Stimulated activated naive CD4-positive, alpha-beta T cell treated with Interleukin-2 at 50 U/mL for 16 hours (primary cell): ENCODE measurements around the gene RAB23.
"Not testable (repeated sequence)": the region's sequence is repeated elsewhere in the genome, so short reads cannot be mapped to it uniquely, and the experiment has no call there.

ENCODE experiments used
- DNase-seq: peaks from one replicate; lab custom pipeline; 2025; lab: John Stamatoyannopoulos, UW

The RAB23 gene

DNA sequence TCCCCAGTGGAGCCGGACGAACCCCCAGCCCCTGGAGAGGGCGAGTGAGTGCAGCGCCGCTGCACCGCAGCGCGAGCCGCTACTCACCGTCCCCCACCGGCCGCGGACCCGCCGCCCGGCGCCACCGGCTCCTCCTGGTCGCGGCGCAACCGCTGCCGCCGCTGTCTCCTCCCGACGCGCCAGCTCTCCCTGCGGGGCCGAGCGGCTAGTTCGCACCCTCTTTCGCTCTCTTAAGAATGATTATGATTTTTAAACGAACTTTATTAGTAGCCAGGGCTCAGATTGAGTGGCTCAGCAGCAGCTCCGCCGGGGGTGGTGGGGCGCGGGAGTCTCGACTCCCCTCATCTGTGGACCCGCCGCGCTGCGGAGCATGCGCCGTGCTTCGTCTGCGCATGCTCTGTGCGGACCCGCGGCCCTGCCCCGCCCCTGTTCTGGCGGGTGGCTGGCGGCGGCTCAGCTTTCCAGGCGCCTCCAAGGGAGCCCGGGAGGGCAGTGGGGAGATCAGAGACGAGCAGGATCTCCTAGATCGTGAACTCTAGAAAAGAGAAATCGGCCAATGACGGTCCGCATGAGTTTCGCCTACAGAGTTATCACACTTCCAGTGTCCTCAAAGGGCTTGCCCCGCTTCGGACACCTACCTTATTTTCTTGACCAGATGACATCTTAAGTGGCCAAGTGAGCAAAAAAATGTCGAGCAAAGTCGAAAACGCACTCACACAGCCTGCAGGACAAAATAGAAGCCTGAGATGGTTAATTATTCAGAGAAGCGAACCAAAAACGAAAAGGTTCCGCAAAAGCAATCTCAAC lies at the start of gene RAB23:
Gene RAB23, minus strand, starts transcription at position 372 of the 807 bp plus-strand sequence. CDS start 11,927 bp downstream, outside the sequence.
- DNase-seq, result peak; percentile 70

DNA sequence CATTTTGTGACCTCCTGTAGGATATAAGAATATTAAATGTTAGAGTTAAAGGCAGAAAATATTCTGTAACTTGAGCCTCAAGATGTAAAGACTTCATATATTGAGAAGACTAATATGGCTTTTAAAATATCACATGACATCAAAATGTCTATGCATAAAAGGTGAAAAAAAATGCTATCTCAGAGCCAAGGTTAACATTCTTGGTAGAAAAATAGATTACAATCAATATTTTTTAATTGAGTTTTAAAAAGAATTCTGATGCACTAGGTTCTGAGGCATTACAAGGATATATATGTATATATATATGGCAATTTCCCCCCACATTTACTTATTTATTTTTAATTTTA lies 46.2 kb upstream of the RAB23 start:
- DNase-seq, result no peak

DNA sequence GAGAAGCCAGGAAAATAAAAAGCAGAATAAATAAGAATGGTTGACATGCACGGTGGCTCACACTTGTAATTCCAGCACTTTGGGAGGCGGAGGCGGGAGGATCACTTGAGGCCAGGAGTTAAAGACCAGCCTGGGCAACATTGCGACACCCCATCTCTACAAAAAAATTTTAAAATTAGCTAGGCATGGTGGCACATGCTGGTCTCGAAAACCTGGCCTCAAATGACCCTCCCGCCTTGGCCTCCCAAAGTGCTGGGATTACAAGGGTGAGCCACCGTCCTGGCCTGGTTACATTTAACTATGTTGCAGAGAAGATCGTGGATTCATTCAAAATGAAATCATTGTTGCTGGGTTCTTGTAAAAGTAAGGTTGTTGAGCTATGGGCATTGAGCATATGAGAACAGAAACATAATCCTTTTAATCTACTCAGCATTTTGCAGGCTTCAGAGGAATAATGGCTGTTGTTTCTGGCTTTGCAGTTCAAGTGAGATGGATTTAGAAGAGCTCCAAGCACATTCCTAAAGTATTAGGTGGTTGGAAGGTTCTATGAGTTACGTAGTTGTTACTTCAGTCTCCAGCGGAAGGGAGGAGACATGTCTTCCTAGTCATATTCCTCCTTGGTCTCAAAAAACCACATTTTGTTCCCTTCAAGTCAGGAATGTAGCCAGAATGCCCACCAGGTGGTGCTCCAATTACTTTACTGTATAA lies 45.6 kb upstream of the RAB23 start:
- peak; percentile 4 for DNase-seq

DNA sequence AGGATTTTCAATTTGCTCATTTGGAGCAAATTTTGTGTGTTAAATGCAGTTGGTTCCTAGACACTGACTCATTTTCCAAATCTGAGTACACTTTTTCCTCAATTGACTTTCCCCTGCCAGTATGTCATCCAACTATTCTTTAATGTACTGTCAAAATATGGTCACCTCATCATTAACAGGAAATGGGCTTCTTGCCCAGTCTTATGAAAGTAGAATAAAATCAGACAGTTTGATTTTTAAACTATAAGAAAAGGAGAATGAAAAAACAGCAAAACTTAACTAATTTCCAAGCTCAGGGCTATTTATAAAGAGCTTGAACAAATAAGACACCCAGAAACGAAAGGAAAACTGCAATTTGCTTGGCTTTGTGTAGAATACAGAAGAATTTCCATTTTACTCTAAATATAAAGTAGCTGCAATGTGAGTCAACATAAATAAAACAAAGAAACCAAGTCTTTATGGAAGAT lies 43.7 kb upstream of the RAB23 start:
- no peak for DNase-seq

DNA sequence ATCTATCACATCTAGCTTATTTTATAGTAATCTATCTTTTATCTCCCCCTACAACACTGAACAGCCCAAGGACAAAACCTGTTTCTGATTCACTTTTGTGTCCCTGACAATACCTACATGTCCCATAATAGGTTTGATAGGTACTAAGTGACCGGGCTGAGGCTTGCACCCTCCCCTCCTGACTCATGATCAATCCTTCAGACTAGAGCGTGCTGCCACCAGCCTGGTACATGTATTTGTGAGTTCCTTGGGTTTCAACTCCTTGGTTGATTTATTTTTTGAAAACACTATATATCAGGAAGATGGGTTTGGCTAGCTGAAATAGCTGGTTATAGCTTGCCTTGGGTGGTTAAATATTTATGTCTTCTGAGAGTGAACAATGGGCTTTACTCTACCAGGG lies 41.6 kb upstream of the RAB23 start:
- DNase-seq, result no peak

DNA sequence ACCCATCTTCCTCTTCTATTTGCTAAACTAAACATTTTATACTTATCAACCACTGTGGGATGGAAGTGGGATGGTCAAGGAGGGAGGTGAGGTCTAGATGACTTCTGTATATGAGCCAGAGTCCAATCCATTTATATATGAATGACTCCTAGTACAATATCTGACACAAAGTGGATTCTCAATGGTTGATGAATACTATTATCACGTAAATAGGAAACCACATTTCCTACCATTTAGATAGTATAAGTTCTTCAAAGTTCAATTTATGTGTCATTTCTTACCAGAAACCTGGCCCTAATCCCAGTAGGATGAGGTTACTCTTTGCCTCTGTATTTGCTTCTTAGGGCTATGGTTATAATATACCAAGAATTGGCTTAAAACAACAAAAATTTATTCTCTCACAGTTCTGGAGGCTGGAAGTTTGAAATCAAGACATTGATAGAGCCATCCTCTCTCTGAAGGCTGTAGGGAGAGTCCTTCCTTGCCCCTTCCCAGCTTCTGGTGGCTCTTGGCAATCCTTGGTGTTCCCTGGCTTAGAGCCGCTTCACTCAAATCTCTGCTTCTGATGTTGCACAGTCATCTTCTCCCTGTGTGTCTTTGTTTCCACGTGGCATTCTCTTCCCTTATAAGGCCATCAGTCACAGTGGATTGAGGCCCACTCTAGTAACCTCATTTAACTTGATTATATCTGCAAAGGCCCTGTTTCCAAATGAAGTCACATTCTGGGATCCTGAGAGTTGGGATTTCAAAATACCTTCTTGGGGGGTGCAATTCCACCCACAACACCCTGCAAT lies 41.0 kb upstream of the RAB23 start:
- DNase-seq, result no peak

DNA sequence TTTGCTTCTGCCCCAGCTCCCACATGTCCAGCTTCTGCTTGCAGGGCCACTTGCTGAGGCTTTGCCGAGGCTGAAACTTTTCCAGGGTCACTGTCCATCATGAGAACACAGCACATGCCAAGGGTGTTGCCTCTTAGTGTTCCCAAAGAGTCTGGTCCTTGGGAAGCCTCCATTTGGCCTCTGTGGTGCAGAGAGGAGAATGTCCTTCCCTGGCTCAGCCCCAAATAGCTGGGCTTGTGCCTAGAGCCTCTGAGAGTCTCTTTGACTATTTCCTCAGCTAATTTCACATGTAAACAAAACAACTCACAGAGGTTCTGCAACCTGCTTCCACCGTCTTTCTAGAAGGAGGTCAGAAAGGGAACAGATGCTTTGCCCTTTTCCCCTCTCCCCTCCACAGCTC lies 40.4 kb upstream of the RAB23 start:
- DNase-seq, result no peak

DNA sequence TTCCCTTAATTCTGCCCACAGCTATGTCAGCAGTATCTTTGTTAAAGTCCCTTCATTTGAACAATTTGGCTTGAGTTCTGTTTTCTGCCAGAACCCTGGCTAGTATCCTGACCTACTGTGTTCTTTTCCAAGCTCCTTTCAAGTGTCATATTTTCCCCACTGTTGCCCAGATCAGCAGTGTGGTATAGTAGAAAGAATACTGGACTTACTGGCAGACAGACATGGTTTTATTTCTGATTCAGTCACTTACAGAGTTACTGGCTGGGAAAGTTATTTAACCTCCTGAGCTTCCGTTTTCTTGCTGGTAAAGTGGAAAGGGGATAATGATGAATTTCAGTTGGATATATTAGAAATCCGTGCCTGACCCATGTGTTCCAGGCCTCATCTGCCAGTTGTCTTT lies 39.8 kb upstream of the RAB23 start:
- no peak for DNase-seq

DNA sequence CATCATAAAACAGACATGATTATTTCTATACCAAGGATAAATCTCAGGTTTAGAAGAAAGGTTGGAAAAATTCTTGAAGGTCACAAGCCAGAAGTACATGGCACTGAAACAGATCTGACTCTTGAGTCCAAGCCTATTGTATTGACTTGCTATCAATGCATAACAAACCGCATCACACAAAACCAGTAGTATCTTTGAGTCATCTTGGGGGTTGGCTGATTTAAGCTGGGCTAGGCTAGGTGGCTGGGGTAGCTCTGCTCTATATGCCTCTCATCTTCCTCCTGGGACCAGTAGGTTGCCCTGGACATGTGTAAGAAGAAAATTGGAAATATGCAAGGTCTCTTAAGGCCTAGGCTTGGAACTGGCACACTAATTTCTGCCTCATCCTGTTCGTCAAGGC lies 37.0 kb upstream of the RAB23 start:
- DNase-seq, result no peak

DNA sequence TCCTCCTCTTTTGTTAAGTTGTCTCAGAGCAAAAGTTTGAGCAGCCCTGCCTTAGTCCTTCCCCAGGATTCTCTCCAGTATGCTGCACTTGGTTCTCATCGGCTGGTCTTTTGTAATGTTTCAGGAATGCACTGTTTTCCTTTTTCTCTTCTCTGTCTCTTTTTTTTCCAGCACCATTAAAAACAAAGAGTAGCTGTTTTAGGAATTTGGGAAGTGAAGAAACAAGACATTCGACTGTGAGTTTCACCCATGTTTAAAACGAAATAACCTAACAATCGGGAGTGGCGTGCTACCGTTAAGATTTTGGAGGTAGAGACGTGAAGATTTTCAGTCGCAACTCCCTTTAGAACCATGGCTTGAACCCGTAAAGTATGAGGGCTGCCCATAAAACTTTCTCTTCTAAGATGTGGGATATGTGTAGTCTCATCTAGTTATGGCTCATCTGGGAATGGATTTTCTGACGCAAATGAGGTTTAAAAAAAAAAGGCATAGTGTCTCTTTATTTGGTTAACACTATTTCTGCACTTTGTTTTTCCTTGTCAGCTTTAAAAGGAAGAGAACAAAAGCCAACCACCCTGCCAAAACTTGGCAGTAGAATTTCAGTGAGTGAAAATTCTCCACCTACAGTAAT lies 35.9 kb upstream of the RAB23 start:
- no peak for DNase-seq

DNA sequence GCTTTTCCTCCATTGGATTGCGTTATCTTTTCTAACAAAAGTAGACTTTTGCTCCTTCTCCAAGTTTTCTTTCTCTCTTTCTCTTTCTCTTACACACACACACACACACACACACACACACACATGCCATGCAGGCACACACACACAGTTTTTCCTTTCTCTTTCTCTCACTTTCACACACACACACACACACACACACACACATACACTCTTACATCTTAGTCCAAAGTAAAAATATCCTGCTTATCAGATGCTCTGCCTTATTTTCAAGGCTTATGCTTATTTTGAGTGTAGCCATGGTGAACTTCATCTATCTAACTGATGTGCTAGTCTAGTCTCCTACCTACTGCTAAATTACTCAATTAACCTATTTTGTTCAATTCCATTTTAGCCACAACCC lies 34.4 kb upstream of the RAB23 start:
- no peak for DNase-seq

DNA sequence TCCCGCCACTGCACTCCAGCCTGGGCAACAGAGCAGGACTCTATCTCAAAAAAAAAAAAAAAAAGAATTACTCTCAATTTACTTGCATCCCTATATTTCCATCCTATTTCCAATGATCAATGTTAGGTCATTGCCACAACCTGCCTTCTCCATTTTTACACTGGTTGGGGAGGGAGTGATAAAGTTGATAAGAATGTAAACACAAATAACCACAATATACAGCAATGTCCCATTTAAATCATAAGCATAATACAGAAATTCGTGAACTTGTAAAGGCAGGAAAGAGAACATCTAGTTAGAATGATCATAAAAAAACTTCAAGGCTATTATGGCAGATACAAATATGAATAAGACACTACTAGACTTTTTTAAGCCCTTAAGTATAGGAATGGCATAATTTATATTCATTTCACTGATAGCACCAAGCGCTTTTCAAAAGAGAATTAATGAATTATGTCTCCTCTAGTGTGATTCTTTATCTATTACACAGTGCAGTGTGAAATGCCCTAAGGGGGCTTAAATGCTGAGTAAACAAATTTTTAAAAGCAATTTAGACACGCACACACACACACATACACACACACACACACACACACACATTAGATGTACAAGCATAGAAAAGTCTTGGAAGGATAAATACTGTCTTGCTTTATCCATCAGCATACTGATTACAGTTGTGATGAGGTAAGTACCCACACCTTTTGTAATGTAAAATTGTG lies 33.5 kb upstream of the RAB23 start:
- DNase-seq, result no peak

DNA sequence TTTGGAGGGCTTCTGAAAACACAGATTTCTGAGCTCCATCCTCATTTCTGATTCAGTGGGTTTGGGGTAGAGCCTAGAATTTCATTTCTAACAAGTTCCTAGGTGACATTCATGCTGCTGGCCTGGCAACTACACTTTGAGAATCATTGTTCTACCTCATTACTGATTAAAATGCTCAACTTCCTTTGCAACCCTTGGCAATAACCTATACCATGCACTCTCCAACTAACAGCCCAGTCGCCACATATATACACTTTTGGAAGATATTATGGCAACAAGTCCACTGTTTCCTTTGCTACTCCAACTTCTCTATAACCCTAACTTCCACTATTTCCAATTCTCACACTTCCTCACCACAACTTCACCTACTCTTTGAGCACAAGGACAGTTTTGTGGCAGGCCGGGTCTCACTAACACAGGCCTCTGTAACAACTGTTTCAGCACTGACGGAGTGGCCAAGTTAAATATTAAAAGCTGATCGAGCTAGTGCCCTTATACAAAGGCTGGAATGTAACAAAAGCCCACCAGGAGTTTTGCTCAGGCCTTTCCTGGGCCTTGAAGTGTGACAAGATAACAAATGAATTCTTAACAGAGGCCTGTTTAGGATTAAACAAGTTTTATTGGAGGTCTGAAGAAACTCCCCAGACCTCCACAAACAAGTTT lies 32.1 kb upstream of the RAB23 start:
- DNase-seq, result no peak

DNA sequence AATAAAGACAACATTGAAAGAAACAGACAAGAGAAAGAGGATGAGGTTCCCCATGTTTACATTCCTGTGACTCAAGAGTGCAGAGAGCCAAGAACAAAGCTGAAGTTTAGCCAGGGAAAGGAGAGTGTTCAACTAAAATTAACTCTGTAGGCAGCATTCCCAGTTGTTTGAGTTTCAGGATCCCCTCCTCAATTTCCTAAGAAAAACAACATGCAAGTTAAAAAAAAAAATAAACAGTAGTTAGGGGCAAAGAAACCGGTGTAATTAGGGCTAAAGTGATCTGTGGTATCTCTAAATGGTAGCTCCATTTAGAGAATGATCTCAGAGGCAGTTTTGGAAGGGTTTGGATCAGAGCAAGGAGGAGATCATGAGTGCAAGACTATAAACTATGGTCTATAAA lies 30.9 kb upstream of the RAB23 start:
- no peak for DNase-seq

DNA sequence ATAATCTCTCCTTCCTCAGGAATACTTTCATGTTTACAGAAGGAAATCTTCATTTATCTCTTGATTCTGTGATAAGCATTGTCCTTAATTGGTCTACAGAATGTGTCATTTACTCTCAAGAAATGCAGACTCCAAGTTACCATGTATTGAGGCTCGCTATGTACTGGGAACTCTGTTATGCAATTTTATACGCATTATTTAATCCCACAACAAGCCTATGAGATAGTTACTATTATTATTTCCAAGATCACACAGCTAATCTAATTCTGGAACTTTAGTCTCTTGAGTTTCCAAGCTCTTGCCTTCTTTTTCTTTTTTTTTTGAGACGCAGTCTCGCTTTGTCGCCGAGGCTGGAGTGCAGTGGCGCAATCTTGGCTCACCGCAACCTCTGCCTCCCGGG lies 30.0 kb upstream of the RAB23 start:
- DNase-seq, result no peak

DNA sequence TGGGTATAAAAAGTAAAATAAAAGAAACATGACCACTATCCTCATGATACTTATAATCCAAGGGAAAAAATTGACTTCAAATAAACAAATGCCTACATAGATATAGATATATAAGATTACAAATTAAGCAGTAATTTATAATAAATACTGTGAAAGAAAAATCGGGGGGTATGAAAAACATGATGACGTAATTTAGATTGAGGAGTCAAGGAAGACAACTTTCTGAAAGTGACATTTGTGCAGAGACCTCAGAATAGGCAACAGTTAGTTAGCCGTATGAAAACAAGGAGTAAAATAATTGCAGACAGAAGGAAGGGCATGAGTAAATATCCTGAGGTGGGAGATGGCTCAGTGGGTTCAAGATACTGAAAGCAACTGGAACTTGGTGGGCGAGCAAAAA lies 28.2 kb upstream of the RAB23 start:
- no peak for DNase-seq

DNA sequence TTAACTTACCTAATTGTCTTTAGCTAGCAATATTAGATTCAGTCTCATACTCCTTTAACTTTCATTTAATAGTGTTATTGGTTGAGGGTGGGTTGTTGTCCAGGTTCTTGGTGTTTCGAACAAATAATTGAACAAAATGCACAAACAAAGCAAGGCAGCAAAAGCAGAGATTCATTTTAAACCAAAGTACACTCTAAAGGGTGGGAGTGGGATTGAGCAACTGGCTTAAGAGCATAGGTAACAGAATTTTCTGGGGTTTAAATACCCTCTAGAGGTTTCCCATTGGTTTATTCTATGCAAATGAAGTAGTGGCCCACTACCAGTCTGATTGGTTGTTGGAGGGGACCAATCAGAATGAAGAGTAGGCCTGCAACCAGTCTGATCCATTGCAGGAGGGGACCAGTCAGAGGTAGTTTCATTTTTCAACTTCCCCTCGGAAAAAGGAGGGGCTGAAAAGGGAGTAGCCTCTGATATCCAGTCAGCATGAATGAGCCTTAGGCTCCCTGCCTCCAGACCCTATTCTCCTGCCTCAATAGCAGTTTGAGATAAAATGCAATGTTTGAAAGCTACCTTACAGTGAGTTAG lies 26.3 kb upstream of the RAB23 start:
- no peak for DNase-seq

DNA sequence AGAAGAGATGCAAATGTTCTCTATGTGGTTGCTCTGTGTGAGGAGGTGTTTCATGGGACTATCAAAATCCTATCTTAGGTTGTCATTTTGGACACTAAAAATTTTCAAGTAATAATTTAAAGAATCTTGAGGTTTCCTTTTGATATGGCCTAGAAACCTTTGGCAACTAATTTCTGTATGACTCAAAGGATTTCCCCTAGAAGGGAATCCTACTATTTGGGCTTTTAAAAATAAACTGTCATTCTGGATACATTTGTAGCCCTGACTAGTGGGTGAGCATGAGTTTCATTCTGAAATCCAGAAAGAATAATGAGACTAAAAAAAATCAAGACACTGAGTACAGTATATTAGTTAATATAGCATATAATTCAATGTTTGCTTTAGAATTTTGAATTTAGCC lies 25.5 kb upstream of the RAB23 start:
- DNase-seq, result no peak

DNA sequence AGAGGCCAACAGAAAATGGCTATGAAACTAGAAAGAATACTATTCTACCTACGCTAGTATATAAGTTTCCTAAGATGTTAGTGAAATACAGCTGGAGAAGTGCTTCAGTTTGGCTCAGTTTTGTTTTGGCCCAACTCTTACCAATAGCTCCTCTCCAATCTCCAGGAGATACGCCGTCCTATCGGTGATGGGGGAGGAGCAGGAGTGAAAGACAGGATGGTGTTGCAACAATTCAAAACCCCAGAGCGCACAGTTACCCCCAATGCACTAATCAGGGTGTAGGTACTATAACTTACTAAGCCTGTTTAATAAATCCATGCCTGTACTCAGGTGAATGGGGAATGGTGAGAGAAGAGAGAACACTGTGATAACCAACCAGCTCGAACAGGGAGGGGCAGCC lies 24.2 kb upstream of the RAB23 start:
- no peak for DNase-seq

DNA sequence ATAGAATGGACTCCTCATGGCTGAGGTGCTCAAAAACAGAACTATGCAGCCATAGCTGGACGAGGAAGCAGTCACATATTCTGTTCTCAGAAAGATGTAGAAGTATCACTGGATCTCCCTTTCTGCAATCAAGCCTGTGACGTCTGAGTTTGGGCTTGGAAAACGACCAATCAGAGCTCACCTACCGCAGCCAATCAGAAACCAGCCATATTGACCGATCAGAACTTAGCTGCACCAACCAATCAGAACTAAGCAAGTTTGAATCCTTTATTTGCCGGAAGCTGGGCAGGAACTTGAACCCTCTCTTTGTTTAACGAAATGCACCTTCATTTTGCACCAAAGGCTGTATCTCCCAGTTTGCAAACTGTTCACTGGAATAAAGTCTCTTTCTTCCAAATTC lies 21.8 kb upstream of the RAB23 start:
- DNase-seq, result no peak

DNA sequence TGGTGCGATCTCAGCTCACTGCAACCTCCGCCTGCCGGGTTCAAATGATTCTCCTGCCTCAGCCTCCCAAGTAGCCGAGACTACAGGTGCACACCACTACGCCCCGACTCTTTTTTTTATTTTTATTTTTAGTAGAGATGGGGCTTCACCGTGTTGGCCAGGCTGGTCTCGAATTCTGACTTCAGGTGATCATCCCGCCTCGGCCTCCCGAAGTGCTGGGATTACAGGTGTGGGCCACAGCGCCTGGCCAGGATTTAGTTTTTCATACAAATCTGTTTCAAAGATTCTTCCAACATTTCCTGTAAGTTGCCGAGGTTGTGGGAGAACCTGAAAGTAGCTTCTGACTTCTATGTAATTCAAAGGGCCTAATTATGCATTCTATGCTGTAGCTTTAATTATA lies 21.4 kb upstream of the RAB23 start:
- DNase-seq, result not testable (repeated sequence)
